HG03571 (cell line): ENCODE results near the gene FLNB.

Source experiments
- ATAC-seq: cut with Tn5 transposase; IDR thresholded peaks from one replicate; pipeline ENCODE4 v1.9.1; 2021; ENCODE audit not compliant: unreplicated experiment

The FLNB gene

GRCh38 chr3:58177747-58178527 is 169.7 kb downstream of the FLNB start:
- peak; percentile 77 for ATAC-seq

- no peak for ATAC-seq
These were observed 170.5 kb downstream of the FLNB start for GRCh38 chr3:58178528-58179234.

DNA sequence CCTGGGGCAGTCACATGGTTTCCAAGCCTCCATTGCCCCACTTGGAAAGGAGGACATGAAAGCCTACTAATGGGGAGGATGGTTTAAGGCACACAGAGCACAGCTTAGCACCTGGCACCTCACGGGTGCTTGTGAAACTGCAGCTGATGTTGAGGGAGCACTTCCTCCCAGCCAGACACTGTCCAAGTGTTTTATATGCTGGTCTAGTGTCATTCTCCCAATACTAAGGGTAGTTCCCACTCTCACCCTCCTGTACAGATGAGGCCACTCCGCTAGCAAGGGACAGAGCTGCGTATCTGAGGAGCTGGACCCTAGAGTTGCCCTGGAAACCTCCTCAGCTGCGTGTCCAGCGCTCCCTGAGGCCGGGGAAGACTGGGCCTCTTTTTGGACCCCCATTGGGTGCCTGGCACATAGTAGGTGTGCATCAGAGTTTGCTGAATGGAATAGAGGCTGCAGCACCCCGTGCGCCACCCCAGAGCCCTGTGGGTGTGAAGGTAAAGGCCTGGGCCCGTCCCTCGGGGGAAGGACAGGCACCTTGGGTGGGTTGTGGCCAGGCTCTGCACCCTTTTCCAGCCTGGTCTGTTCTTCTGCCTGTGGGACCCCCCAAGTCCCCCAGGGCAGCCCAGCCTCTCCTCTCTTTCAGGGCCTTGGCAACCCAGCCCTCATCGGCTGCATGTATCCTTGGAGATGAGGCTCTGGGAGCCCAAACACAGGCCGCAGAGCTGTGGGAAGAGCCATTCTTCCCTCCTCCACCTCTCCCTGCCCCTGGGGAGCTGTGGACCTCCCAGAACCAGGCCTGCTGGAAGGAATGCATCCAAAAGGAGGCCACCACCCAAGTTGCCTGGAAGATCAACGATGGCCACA is 171.2 kb downstream of the FLNB start:
- ATAC-seq, result no peak

GRCh38 chr3:58180099-58180880 is 172.1 kb downstream of the FLNB start:
- ATAC-seq, result no peak

- no peak for ATAC-seq
These were observed 172.8 kb downstream of the FLNB start for GRCh38 chr3:58180940-58181587.

DNA sequence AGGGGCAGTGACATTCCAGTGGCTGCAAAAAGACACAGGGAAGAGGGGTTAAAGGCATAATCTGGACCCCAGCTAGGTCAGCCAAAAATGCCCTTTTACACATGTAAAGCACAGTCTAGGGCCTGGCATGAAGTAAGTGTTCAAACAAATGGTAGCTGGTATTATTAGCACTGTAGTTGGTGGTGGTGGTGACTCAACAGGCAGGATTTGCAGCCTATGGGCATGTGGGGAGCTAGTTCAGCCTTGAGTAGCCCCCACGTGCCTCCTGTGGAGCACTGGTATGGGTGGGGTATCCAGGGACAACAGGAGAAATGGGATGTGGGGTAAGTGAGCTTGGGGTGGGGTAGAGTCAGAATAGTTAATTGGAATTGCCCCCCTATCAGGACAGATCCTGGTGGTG is 175.0 kb downstream of the FLNB start:
- ATAC-seq, result no peak

DNA sequence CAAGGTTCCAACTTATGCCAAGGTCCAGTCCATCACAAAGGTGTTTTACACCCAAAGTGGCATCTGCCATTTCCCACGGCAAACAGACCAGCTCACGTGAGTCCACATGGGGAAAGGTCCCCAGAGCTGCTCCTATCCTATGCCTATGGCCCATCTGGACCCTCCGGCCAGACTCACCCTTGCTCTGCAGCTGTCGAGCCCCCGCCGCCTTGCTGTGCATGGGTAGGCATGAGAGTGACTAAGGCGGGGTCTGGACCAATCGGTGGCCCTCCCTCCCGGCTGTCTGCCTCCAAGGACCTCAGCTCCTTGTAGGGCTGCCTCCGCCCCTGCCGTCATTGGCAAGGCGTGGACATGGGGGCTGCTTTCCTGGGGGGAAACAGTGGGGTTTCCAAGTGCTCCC is 175.7 kb downstream of the FLNB start:
- ATAC-seq, result no peak

DNA sequence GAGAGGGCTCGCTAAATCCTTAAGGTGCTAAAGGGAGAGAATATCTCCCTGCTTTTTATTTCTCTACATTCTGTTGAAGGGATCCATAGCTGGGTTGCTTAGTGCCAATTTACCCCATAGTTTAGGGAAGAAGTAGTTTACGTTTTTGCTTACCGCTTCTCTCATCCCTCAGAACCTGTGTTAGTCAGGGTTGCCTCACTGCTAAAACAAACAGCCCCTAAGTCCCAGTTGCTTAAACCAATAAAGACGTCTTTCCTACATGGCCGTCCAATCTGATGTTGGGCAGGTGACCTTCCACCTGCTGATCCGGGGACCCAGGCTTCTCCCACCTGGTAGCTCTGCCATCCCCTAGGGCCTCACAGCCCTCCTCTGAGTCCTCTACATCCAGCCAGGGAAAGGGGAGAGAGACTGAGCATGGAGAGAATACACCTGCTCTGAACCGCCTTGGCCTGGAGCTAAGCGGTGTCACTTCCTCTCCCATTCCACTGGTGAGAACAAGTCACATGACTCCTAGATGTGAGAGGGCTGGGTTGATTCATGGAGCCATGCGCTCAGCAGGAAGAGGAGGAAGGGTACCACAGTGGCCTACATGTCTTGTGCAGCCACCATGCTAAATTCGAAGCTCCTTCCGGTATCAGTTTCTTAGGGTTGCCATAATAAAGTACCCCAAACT is 176.2 kb downstream of the FLNB start:
- ATAC-seq, result no peak

DNA sequence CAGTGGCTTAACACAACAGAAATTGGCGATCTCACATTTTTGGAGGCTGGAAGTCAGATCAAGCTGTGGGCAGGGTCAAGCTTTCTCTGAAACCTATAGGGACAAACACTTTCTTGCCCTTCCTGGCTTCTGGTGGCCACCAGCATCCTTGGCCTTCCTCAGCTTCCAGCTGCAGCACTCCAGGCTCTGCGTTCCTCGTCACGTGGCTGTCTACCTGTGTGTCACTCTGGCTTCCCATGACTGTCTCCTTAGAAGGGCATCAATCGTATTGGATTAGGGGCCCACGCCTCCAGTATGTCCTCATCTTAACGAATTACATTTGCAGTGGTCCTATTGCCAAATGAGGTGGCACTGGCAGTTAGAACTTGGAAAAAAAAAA is 176.7 kb downstream of the FLNB start:
- ATAC-seq, result no peak

DNA sequence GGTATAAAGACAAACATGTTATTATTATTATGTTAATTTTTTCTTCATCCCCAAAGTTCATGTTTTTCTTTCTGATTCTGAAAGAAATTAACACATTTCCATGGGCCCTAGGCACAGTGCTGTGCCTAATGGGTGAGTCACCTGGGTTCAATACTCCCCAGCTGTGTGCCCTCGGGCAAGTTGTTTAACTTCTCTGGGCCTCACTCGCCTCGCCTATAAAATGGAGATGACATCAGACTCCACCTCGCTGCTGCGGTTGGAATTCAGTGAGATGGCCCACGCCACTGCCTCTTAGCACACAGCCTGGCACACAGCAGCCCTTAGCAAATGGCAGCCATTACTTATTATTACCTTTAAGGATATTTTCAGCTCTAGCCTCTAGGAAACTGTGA is 179.9 kb downstream of the FLNB start:
- no peak for ATAC-seq

- no peak for ATAC-seq
These were observed 180.8 kb downstream of the FLNB start for GRCh38 chr3:58188921-58189451.

- no peak for ATAC-seq
These were observed 181.5 kb downstream of the FLNB start for GRCh38 chr3:58189691-58190090.

- no peak for ATAC-seq
These were observed 182.1 kb downstream of the FLNB start for GRCh38 chr3:58190291-58190690.

DNA sequence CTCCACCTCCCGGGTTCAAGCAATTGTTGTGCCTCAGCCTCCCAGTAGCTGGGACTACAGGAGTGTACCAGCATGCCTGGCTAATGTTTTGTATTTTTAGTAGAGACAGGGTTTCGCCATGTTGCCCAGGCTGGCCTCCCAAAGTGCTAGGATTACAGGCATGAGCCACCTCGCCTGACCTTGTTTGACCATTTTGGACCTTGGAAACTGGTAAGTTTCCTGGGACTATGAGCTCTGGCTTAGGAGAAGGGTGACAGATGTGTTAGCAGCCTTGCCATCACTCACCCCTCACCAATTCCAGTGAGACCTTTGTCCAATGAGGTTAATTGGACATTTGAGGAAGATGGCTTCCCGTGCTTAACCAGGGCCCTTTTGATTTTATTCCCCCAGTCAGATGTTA is 182.7 kb downstream of the FLNB start:
- ATAC-seq, result no peak

- no peak for ATAC-seq
These were observed 183.3 kb downstream of the FLNB start for GRCh38 chr3:58191361-58191991.

DNA sequence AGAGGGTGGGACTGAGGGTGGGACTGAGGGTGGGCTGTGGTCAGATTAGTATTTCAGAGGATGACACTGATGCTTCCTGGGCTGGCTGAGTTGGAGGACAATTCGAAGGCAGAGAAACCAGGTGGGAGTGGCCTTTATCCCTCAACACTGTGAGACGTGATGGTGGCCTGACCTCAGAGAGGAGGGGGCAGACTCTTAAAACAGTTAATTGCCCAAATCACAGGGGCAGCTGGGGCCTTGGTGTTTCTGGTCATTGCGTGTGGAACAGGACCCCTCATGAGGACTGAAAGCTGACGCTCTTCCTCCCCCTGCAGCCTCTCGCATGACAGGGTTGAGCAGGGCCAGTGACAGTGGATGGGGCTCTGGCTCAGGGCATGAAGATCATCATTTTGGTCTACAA is 183.8 kb downstream of the FLNB start:
- ATAC-seq, result no peak

GRCh38 chr3:58193682-58194407 is 185.6 kb downstream of the FLNB start:
- ATAC-seq, result no peak

GRCh38 chr3:58197588-58197987 is 189.4 kb downstream of the FLNB start:
- ATAC-seq, result no peak
